ENCODE data around the gene RHBDL1. TPM values are rescaled to one million over a fixed set of nuclear protein-coding genes. Genes with fewer than 3 reads are reported as not detected.
A peak's percentile ranks its signal among the peaks of the same experiment; 100 is the strongest.

The RHBDL1 gene
- total RNA-seq, 1 donor from 2014 or later: 1.7 TPM

GRCh38 chr16:661184-661821, 14.2 kb upstream of the RHBDL1 start:
- TF ChIP-seq POLR2AphosphoS5 (IDR thresholded peaks at IDR 0.05; ENCODE audit: insufficient read depth in 1 of 2, low read depth in 1 of 2) (no peak), POLR2A (IDR thresholded peaks at IDR 0.05) (no peak), CTCF (IDR thresholded peaks at IDR 0.05) (peak in 1 of 3 experiments; percentile 3)
- H3K27me3 ChIP-seq: no peaks in the 10 kb centered on the region
- intact Hi-C loops (cut with DNase I): no loop called here
- H3K4me1 ChIP-seq: peaks cover 18% of the 10 kb centered on the region
- H3K4me3 ChIP-seq: peak overlapping the region; percentile 29 to 36
- DNase-seq (ENCODE audit: extremely low spot score in 2 of 2): no peak
- H3K9me3 ChIP-seq: no peaks in the 10 kb centered on the region
- peak overlapping the region; percentile 16 for H3K27ac ChIP-seq
- H3K36me3 ChIP-seq: no peaks in the 10 kb centered on the region

GRCh38 chr16:662095-662494, 13.4 kb upstream of the RHBDL1 start:
- Histone ChIP-seq H3K27ac (no peak overlapping the region), H3K4me3 (no peak overlapping the region), H3K9me3 (no peaks in the 10 kb centered on the region), H3K27me3 (no peaks in the 10 kb centered on the region), H3K36me3 (no peaks in the 10 kb centered on the region), H3K4me1 (peaks cover 18% of the 10 kb centered on the region)
- no peak for DNase-seq (ENCODE audit: extremely low spot score in 2 of 2)
- intact Hi-C loops (cut with DNase I): no loop called here
- TF ChIP-seq POLR2A (IDR thresholded peaks at IDR 0.05): no peak
- TF ChIP-seq POLR2AphosphoS5 (IDR thresholded peaks at IDR 0.05; ENCODE audit: insufficient read depth in 1 of 2, low read depth in 1 of 2): no peak
- no peak for TF ChIP-seq CTCF (IDR thresholded peaks at IDR 0.05)

- no peaks in the 10 kb centered on the region for H3K36me3 ChIP-seq
- H3K9me3 ChIP-seq: no peaks in the 10 kb centered on the region
- H3K27me3 ChIP-seq: no peaks in the 10 kb centered on the region
- H3K4me3 ChIP-seq: no peak overlapping the region
- peaks cover 23% of the 10 kb centered on the region for H3K4me1 ChIP-seq
- no peak overlapping the region for H3K27ac ChIP-seq
- intact Hi-C loops (cut with DNase I): no loop called here
- no peak for TF ChIP-seq POLR2AphosphoS5 (IDR thresholded peaks at IDR 0.05; ENCODE audit: insufficient read depth in 1 of 2, low read depth in 1 of 2)
- no peak for TF ChIP-seq CTCF (IDR thresholded peaks at IDR 0.05)
- TF ChIP-seq POLR2A (IDR thresholded peaks at IDR 0.05): no peak
- no peak for DNase-seq (ENCODE audit: extremely low spot score in 2 of 2)
Measured at GRCh38 chr16:662597-662996, 12.9 kb upstream of the RHBDL1 start.

- peaks cover 0 to 22% of the 10 kb centered on the region in 2 donors for H3K36me3 ChIP-seq
- intact Hi-C loops (cut with DNase I): no loop called here
- TF ChIP-seq POLR2A (IDR thresholded peaks at IDR 0.05): no peak
- TF ChIP-seq POLR2AphosphoS5 (IDR thresholded peaks at IDR 0.05; ENCODE audit: insufficient read depth in 1 of 2, low read depth in 1 of 2): no peak
- no peak for TF ChIP-seq CTCF (IDR thresholded peaks at IDR 0.05)
- H3K4me3 ChIP-seq: no peak overlapping the region
- no peaks in the 10 kb centered on the region for H3K9me3 ChIP-seq
- H3K27ac ChIP-seq: no peak overlapping the region
- H3K27me3 ChIP-seq: no peaks in the 10 kb centered on the region
- H3K4me1 ChIP-seq: peaks cover 25% of the 10 kb centered on the region
- DNase-seq (ENCODE audit: extremely low spot score in 2 of 2): no peak
Measured at GRCh38 chr16:666572-666971, 8.9 kb upstream of the RHBDL1 start.

GRCh38 chr16:667113-667779, 8.2 kb upstream of the RHBDL1 start:
- Histone ChIP-seq H3K36me3 (peaks cover 0 to 29% of the 10 kb centered on the region in 2 donors), H3K27ac (peak overlapping the region; percentile 90), H3K4me1 (peaks cover 23% of the 10 kb centered on the region), H3K4me3 (peak overlapping the region; percentile 81 to 99), H3K27me3 (no peaks in the 10 kb centered on the region), H3K9me3 (no peaks in the 10 kb centered on the region)
- intact Hi-C loops (cut with DNase I): no loop called here
- TF ChIP-seq POLR2AphosphoS5 (IDR thresholded peaks at IDR 0.05; ENCODE audit: insufficient read depth in 1 of 2, low read depth in 1 of 2): no peak
- TF ChIP-seq CTCF (IDR thresholded peaks at IDR 0.05): no peak
- no peak for TF ChIP-seq POLR2A (IDR thresholded peaks at IDR 0.05)
- no peak for DNase-seq (ENCODE audit: extremely low spot score in 2 of 2)

Measured in vagina (tissue), 2 donors.